ENCODE measurements around the gene HS3ST2. TPM values are rescaled to one million over a fixed set of nuclear protein-coding genes. Genes with fewer than 3 reads are reported as not detected.

HS3ST2 gene
- total RNA-seq, 2 donors from 2014 or later, result not detected

- Mint-ChIP-seq H3K27me3 (ENCODE audit: low read depth) (peaks cover 26% of the 10 kb centered on the region), H3K27ac (peak overlapping the region; percentile 64), H3K4me3 (no peak overlapping the region), H3K36me3 (ENCODE audit: insufficient read depth in 2 of 2) (no peaks in the 10 kb centered on the region), H3K4me1 (ENCODE audit: low read depth) (no peaks in the 10 kb centered on the region), H3K9me3 (no peaks in the 10 kb centered on the region)
- DNase-seq (no peak), ATAC-seq (replicated peaks in 1 of 2) (no peak)
These were observed 26.3 kb upstream of the HS3ST2 start for GRCh38 chr16:22787466-22788192.

GRCh38 chr16:22788193-22788530, 25.8 kb upstream of the HS3ST2 start:
- no peak overlapping the region for H3K4me3 Mint-ChIP-seq
- H3K4me1 Mint-ChIP-seq (ENCODE audit: low read depth), result no peaks in the 10 kb centered on the region
- no peak for ATAC-seq (replicated peaks in 1 of 2)
- no peaks in the 10 kb centered on the region for H3K9me3 Mint-ChIP-seq
- H3K36me3 Mint-ChIP-seq (ENCODE audit: insufficient read depth in 2 of 2), result no peaks in the 10 kb centered on the region
- no peak for DNase-seq
- peaks cover 23% of the 10 kb centered on the region for H3K27me3 Mint-ChIP-seq (ENCODE audit: low read depth)
- H3K27ac Mint-ChIP-seq, result peak overlapping the region; percentile 64

GRCh38 chr16:22789281-22789945, 24.5 kb upstream of the HS3ST2 start:
- H3K27me3 Mint-ChIP-seq (ENCODE audit: low read depth), result peaks cover 12% of the 10 kb centered on the region
- no peak overlapping the region for H3K4me3 Mint-ChIP-seq
- DNase-seq (no peak), ATAC-seq (replicated peaks in 1 of 2) (no peak)
- peaks cover 0 to 3% of the 10 kb centered on the region in 2 donors for H3K9me3 Mint-ChIP-seq
- no peaks in the 10 kb centered on the region for H3K4me1 Mint-ChIP-seq (ENCODE audit: low read depth)
- H3K27ac Mint-ChIP-seq, result no peak overlapping the region
- no peaks in the 10 kb centered on the region for H3K36me3 Mint-ChIP-seq (ENCODE audit: insufficient read depth in 2 of 2)

GRCh38 chr16:22797551-22797950, 16.4 kb upstream of the HS3ST2 start:
- Mint-ChIP-seq H3K36me3 (ENCODE audit: insufficient read depth in 2 of 2) (no peaks in the 10 kb centered on the region), H3K4me3 (no peak overlapping the region), H3K27ac (no peak overlapping the region), H3K27me3 (ENCODE audit: low read depth) (peaks cover 26% of the 10 kb centered on the region), H3K9me3 (peaks cover 0 to 5% of the 10 kb centered on the region in 2 donors), H3K4me1 (ENCODE audit: low read depth) (no peaks in the 10 kb centered on the region)
- DNase-seq (no peak), ATAC-seq (replicated peaks in 1 of 2) (no peak)

GRCh38 chr16:22799113-22799512, 14.8 kb upstream of the HS3ST2 start:
- no peaks in the 10 kb centered on the region for H3K36me3 Mint-ChIP-seq (ENCODE audit: insufficient read depth in 2 of 2)
- H3K9me3 Mint-ChIP-seq, result peaks cover 0 to 2% of the 10 kb centered on the region in 2 donors
- no peak for ATAC-seq (replicated peaks in 1 of 2)
- H3K27me3 Mint-ChIP-seq (ENCODE audit: low read depth), result peaks cover 35% of the 10 kb centered on the region
- no peaks in the 10 kb centered on the region for H3K4me1 Mint-ChIP-seq (ENCODE audit: low read depth)
- no peak overlapping the region for H3K27ac Mint-ChIP-seq
- DNase-seq, result no peak
- H3K4me3 Mint-ChIP-seq, result no peak overlapping the region

- Mint-ChIP-seq H3K4me1 (ENCODE audit: low read depth) (no peaks in the 10 kb centered on the region), H3K36me3 (ENCODE audit: insufficient read depth in 2 of 2) (no peaks in the 10 kb centered on the region), H3K4me3 (no peak overlapping the region), H3K27me3 (ENCODE audit: low read depth) (peaks cover 17% of the 10 kb centered on the region), H3K9me3 (no peaks in the 10 kb centered on the region), H3K27ac (no peak overlapping the region)
- DNase-seq (no peak), ATAC-seq (replicated peaks in 1 of 2) (no peak)
These were observed 9.1 kb upstream of the HS3ST2 start for GRCh38 chr16:22804893-22805292.

GRCh38 chr16:22805326-22805725, 8.6 kb upstream of the HS3ST2 start:
- Mint-ChIP-seq H3K27ac (no peak overlapping the region), H3K36me3 (ENCODE audit: insufficient read depth in 2 of 2) (no peaks in the 10 kb centered on the region), H3K4me3 (no peak overlapping the region), H3K9me3 (no peaks in the 10 kb centered on the region), H3K27me3 (ENCODE audit: low read depth) (peaks cover 17% of the 10 kb centered on the region), H3K4me1 (ENCODE audit: low read depth) (no peaks in the 10 kb centered on the region)
- no peak for DNase-seq
- no peak for ATAC-seq (replicated peaks in 1 of 2)

GRCh38 chr16:22806811-22807210, 7.2 kb upstream of the HS3ST2 start:
- Mint-ChIP-seq H3K4me3 (no peak overlapping the region), H3K27ac (no peak overlapping the region), H3K27me3 (ENCODE audit: low read depth) (peaks cover 19% of the 10 kb centered on the region), H3K36me3 (ENCODE audit: insufficient read depth in 2 of 2) (no peaks in the 10 kb centered on the region), H3K9me3 (no peaks in the 10 kb centered on the region), H3K4me1 (ENCODE audit: low read depth) (no peaks in the 10 kb centered on the region)
- ATAC-seq (replicated peaks in 1 of 2) (no peak), DNase-seq (no peak)

- Mint-ChIP-seq H3K4me1 (ENCODE audit: low read depth) (peaks cover 4% of the 10 kb centered on the region), H3K36me3 (ENCODE audit: insufficient read depth in 2 of 2) (no peaks in the 10 kb centered on the region), H3K4me3 (no peak overlapping the region), H3K27ac (no peak overlapping the region), H3K27me3 (ENCODE audit: low read depth) (peaks cover 33% of the 10 kb centered on the region), H3K9me3 (no peaks in the 10 kb centered on the region)
- DNase-seq (no peak), ATAC-seq (replicated peaks in 1 of 2) (no peak)
These were observed 3.7 kb upstream of the HS3ST2 start for GRCh38 chr16:22810226-22810625.

GRCh38 chr16:22813223-22813947, 577 bp upstream of the HS3ST2 start:
- ATAC-seq (replicated peaks in 1 of 2), result peak; percentile 43 to 44
- H3K27me3 Mint-ChIP-seq (ENCODE audit: low read depth), result peaks cover 43% of the 10 kb centered on the region
- peak; percentile 32 to 35 for DNase-seq
- peaks cover 4% of the 10 kb centered on the region for H3K4me1 Mint-ChIP-seq (ENCODE audit: low read depth)
- peak overlapping the region; percentile 50 to 58 for H3K4me3 Mint-ChIP-seq
- H3K27ac Mint-ChIP-seq, result no peak overlapping the region
- no peaks in the 10 kb centered on the region for H3K9me3 Mint-ChIP-seq
- no peaks in the 10 kb centered on the region for H3K36me3 Mint-ChIP-seq (ENCODE audit: insufficient read depth in 2 of 2)

- Mint-ChIP-seq H3K36me3 (ENCODE audit: insufficient read depth in 2 of 2) (peaks cover 0 to 1% of the 10 kb centered on the region in 2 donors), H3K9me3 (peaks cover 2 to 3% of the 10 kb centered on the region in 2 donors), H3K27ac (no peak overlapping the region), H3K27me3 (ENCODE audit: low read depth) (peaks cover 36% of the 10 kb centered on the region), H3K4me3 (no peak overlapping the region), H3K4me1 (ENCODE audit: low read depth) (peaks cover 4% of the 10 kb centered on the region)
- ATAC-seq (replicated peaks in 1 of 2), result no peak
- no peak for DNase-seq
These were observed 746 bp downstream of the HS3ST2 start for GRCh38 chr16:22814711-22815105.

GRCh38 chr16:22815863-22816262, 1.9 kb downstream of the HS3ST2 start:
- Mint-ChIP-seq H3K27me3 (ENCODE audit: low read depth) (peaks cover 36% of the 10 kb centered on the region), H3K36me3 (ENCODE audit: insufficient read depth in 2 of 2) (peaks cover 0 to 1% of the 10 kb centered on the region in 2 donors), H3K9me3 (peaks cover 2 to 4% of the 10 kb centered on the region in 2 donors), H3K27ac (no peak overlapping the region), H3K4me3 (no peak overlapping the region), H3K4me1 (ENCODE audit: low read depth) (peaks cover 4% of the 10 kb centered on the region)
- DNase-seq, result no peak
- ATAC-seq (replicated peaks in 1 of 2), result no peak

GRCh38 chr16:22816475-22816874, 2.5 kb downstream of the HS3ST2 start:
- Mint-ChIP-seq H3K27me3 (ENCODE audit: low read depth) (peaks cover 36% of the 10 kb centered on the region), H3K4me3 (no peak overlapping the region), H3K36me3 (ENCODE audit: insufficient read depth in 2 of 2) (peaks cover 0 to 1% of the 10 kb centered on the region in 2 donors), H3K27ac (no peak overlapping the region), H3K4me1 (ENCODE audit: low read depth) (peaks cover 4% of the 10 kb centered on the region), H3K9me3 (peaks cover 2 to 4% of the 10 kb centered on the region in 2 donors)
- ATAC-seq (replicated peaks in 1 of 2) (no peak), DNase-seq (no peak)
